ENCODE measurements around the gene DCN.

The DCN gene

GRCh38 chr12:91105807-91106206 lies 76.8 kb downstream of the DCN start:
- Histone ChIP-seq H3K4me3 (ENCODE audit: low read length) (no peak overlapping the region), H3K9me2 (replicated peaks; ENCODE audit: control insufficient read depth, low read length) (no peaks in the 10 kb centered on the region), H3K27ac (ENCODE audit: low read depth, low read length) (no peak overlapping the region), H4K20me1 (ENCODE audit: control insufficient read depth, insufficient read depth, low read depth, low read length) (no peaks in the 10 kb centered on the region), H3K4me2 (ENCODE audit: low read length) (no peak overlapping the region), H3K4me1 (ENCODE audit: control insufficient read depth, low read length) (no peaks in the 10 kb centered on the region), H3K36me3 (ENCODE audit: control insufficient read depth, low read length) (no peaks in the 10 kb centered on the region), H3K9me3 (ENCODE audit: control insufficient read depth, insufficient read depth, low read length) (no peaks in the 10 kb centered on the region), H3K27me3 (ENCODE audit: control insufficient read depth, low read length) (no peaks in the 10 kb centered on the region), H3F3A (ENCODE audit: control insufficient read depth, insufficient read depth) (no peaks in the 10 kb centered on the region), H3K79me2 (ENCODE audit: control insufficient read depth, low read length) (no peaks in the 10 kb centered on the region)
- TF ChIP-seq EZH2phosphoT487 (IDR thresholded peaks at IDR 0.05; ENCODE audit: borderline replicate concordance, low read length) (no peak), CTCF (IDR thresholded peaks at IDR 0.05; ENCODE audit: low read depth, low read length, poor library complexity, severe bottlenecking) (no peak)

GRCh38 chr12:91104812-91105466 lies 77.7 kb downstream of the DCN start:
- Histone ChIP-seq H3K4me1 (ENCODE audit: control insufficient read depth, low read length) (no peaks in the 10 kb centered on the region), H3K27ac (ENCODE audit: low read depth, low read length) (no peak overlapping the region), H4K20me1 (ENCODE audit: control insufficient read depth, insufficient read depth, low read depth, low read length) (no peaks in the 10 kb centered on the region), H3K4me3 (ENCODE audit: low read length) (no peak overlapping the region), H3K9me3 (ENCODE audit: control insufficient read depth, insufficient read depth, low read length) (no peaks in the 10 kb centered on the region), H3K9me2 (replicated peaks; ENCODE audit: control insufficient read depth, low read length) (no peaks in the 10 kb centered on the region), H3K27me3 (ENCODE audit: control insufficient read depth, low read length) (no peaks in the 10 kb centered on the region), H3F3A (ENCODE audit: control insufficient read depth, insufficient read depth) (no peaks in the 10 kb centered on the region), H3K4me2 (ENCODE audit: low read length) (no peak overlapping the region), H3K36me3 (ENCODE audit: control insufficient read depth, low read length) (no peaks in the 10 kb centered on the region), H3K79me2 (ENCODE audit: control insufficient read depth, low read length) (no peaks in the 10 kb centered on the region)
- no peak for TF ChIP-seq EZH2phosphoT487 (IDR thresholded peaks at IDR 0.05; ENCODE audit: borderline replicate concordance, low read length)
- no peak for TF ChIP-seq CTCF (IDR thresholded peaks at IDR 0.05; ENCODE audit: low read depth, low read length, poor library complexity, severe bottlenecking)

GRCh38 chr12:91103624-91104023 lies 79.0 kb downstream of the DCN start:
- H4K20me1 ChIP-seq (ENCODE audit: control insufficient read depth, insufficient read depth, low read depth, low read length): no peaks in the 10 kb centered on the region
- no peaks in the 10 kb centered on the region for H3F3A ChIP-seq (ENCODE audit: control insufficient read depth, insufficient read depth)
- no peak overlapping the region for H3K4me2 ChIP-seq (ENCODE audit: low read length)
- no peak overlapping the region for H3K27ac ChIP-seq (ENCODE audit: low read depth, low read length)
- H3K9me3 ChIP-seq (ENCODE audit: control insufficient read depth, insufficient read depth, low read length): no peaks in the 10 kb centered on the region
- no peak overlapping the region for H3K4me3 ChIP-seq (ENCODE audit: low read length)
- H3K36me3 ChIP-seq (ENCODE audit: control insufficient read depth, low read length): no peaks in the 10 kb centered on the region
- H3K27me3 ChIP-seq (ENCODE audit: control insufficient read depth, low read length): no peaks in the 10 kb centered on the region
- H3K9me2 ChIP-seq (replicated peaks; ENCODE audit: control insufficient read depth, low read length): no peaks in the 10 kb centered on the region
- TF ChIP-seq EZH2phosphoT487 (IDR thresholded peaks at IDR 0.05; ENCODE audit: borderline replicate concordance, low read length): no peak
- TF ChIP-seq CTCF (IDR thresholded peaks at IDR 0.05; ENCODE audit: low read depth, low read length, poor library complexity, severe bottlenecking): no peak
- no peaks in the 10 kb centered on the region for H3K79me2 ChIP-seq (ENCODE audit: control insufficient read depth, low read length)
- H3K4me1 ChIP-seq (ENCODE audit: control insufficient read depth, low read length): no peaks in the 10 kb centered on the region

Measured in DOHH2 (cell line).